ENCODE results near the gene PLXNA4.

GRCh38 chr7:132403465-132404110 is 172.7 kb downstream of the PLXNA4 start:
- TF ChIP-seq CTCF (IDR thresholded peaks at IDR 0.05) (no peak), POLR2A (IDR thresholded peaks at IDR 0.05) (no peak)

Measured in body of pancreas (tissue), 4 donors.